ENCODE data around the gene LIMS3. TPM values are rescaled to one million over a fixed set of nuclear protein-coding genes. Genes with fewer than 3 reads are reported as not detected.
"Not testable (repeated sequence)": the region's sequence is repeated elsewhere in the genome, so short reads cannot be mapped to it uniquely, and the experiment has no call there.

The LIMS3 gene
- total and polyA plus RNA-seq, 2 of the 13 experiments (the other 11 are each of a cell fraction or from before 2014, with no cell fraction given): 0.69 to 2.2 TPM

GRCh38 chr2:109913911-109914310 is 15.4 kb downstream of the LIMS3 start:
- ATAC-seq: peak; percentile 77
- WGBS (ENCODE audit: low lambda C conversion rate): 0% methylated on average over 1 of the region's 2 CpGs
- intact Hi-C loops (cut with micrococcal nuclease; ENCODE audit: unreplicated experiment): not testable (repeated sequence)

GRCh38 chr2:109914552-109914951 is 16.1 kb downstream of the LIMS3 start:
- BruUV-seq (replicated peaks); H3K79me2 ChIP-seq (ENCODE audit: insufficient read depth, low read length); H3K4me1 ChIP-seq (ENCODE audit: insufficient read depth, low read length); H3K36me3 ChIP-seq (replicated peaks in 1 of 2; ENCODE audit: control insufficient read depth in 1 of 2, insufficient read depth in 2 of 2, low read length in 2 of 2); H3K9me3 ChIP-seq (ENCODE audit: low read length); FAIRE-seq; POLR2A ChIA-PET; H2AFZ ChIP-seq (ENCODE audit: low read length); DNase-seq (ENCODE audit: low spot score); H3K4me3 ChIP-seq (replicated peaks in 1 of 3; ENCODE audit: insufficient read depth in 1 of 3, low read depth in 2 of 3, low read length in 3 of 3); H3K27ac ChIP-seq (ENCODE audit: extremely low read length, insufficient read depth, low read length); ATAC-seq; H3K9ac ChIP-seq (ENCODE audit: insufficient read depth, low read depth, low read length); H3K27me3 ChIP-seq (ENCODE audit: control insufficient read depth in 1 of 2, insufficient read depth in 2 of 2, low read length in 2 of 2); H4K20me1 ChIP-seq (ENCODE audit: insufficient read depth, low read length); intact Hi-C loops (cut with micrococcal nuclease; ENCODE audit: unreplicated experiment); CTCF ChIA-PET (ENCODE audit: low intra/inter-chr PET ratio, low total read pairs); H3K4me2 ChIP-seq (ENCODE audit: low read depth, low read length); in situ Hi-C loops (cut with HindIII; ENCODE audit: extremely low pct_ligation_motif_present, low pct_unique_long_range_greater_than_20kb): not testable (repeated sequence)
- no CpG with 5 or more reads among the region's 7 CpGs for WGBS (ENCODE audit: low lambda C conversion rate)

More at GRCh38 chr2:109913911-109914310, 15.4 kb downstream of the LIMS3 start:
- H4K20me1 ChIP-seq (ENCODE audit: insufficient read depth, low read length); in situ Hi-C loops (cut with HindIII; ENCODE audit: extremely low pct_ligation_motif_present, low pct_unique_long_range_greater_than_20kb); H3K27ac ChIP-seq (ENCODE audit: extremely low read length, insufficient read depth, low read length); H3K9me3 ChIP-seq (ENCODE audit: low read length); H2AFZ ChIP-seq (ENCODE audit: low read length); BruUV-seq (replicated peaks); DNase-seq (ENCODE audit: low spot score); H3K36me3 ChIP-seq (replicated peaks in 1 of 2; ENCODE audit: control insufficient read depth in 1 of 2, insufficient read depth in 2 of 2, low read length in 2 of 2); H3K79me2 ChIP-seq (ENCODE audit: insufficient read depth, low read length); CTCF ChIA-PET (ENCODE audit: low intra/inter-chr PET ratio, low total read pairs); FAIRE-seq; H3K4me2 ChIP-seq (ENCODE audit: low read depth, low read length); H3K9ac ChIP-seq (ENCODE audit: insufficient read depth, low read depth, low read length); H3K27me3 ChIP-seq (ENCODE audit: control insufficient read depth in 1 of 2, insufficient read depth in 2 of 2, low read length in 2 of 2); POLR2A ChIA-PET; H3K4me1 ChIP-seq (ENCODE audit: insufficient read depth, low read length); H3K4me3 ChIP-seq (replicated peaks in 1 of 3; ENCODE audit: insufficient read depth in 1 of 3, low read depth in 2 of 3, low read length in 3 of 3): not testable (repeated sequence)

- BruUV-seq (replicated peaks); H3K27me3 ChIP-seq (ENCODE audit: control insufficient read depth in 1 of 2, insufficient read depth in 2 of 2, low read length in 2 of 2); H3K79me2 ChIP-seq (ENCODE audit: insufficient read depth, low read length); H3K4me3 ChIP-seq (replicated peaks in 1 of 3; ENCODE audit: insufficient read depth in 1 of 3, low read depth in 2 of 3, low read length in 3 of 3); DNase-seq (ENCODE audit: low spot score); H3K9me3 ChIP-seq (ENCODE audit: low read length); H3K9ac ChIP-seq (ENCODE audit: insufficient read depth, low read depth, low read length); H3K27ac ChIP-seq (ENCODE audit: extremely low read length, insufficient read depth, low read length); FAIRE-seq; H3K4me2 ChIP-seq (ENCODE audit: low read depth, low read length); H2AFZ ChIP-seq (ENCODE audit: low read length); intact Hi-C loops (cut with micrococcal nuclease; ENCODE audit: unreplicated experiment); in situ Hi-C loops (cut with HindIII; ENCODE audit: extremely low pct_ligation_motif_present, low pct_unique_long_range_greater_than_20kb); H4K20me1 ChIP-seq (ENCODE audit: insufficient read depth, low read length); ATAC-seq; CTCF ChIA-PET (ENCODE audit: low intra/inter-chr PET ratio, low total read pairs); POLR2A ChIA-PET; H3K36me3 ChIP-seq (replicated peaks in 1 of 2; ENCODE audit: control insufficient read depth in 1 of 2, insufficient read depth in 2 of 2, low read length in 2 of 2); H3K4me1 ChIP-seq (ENCODE audit: insufficient read depth, low read length): not testable (repeated sequence)
- WGBS (ENCODE audit: low lambda C conversion rate): no CpG with 5 or more reads among the region's 5 CpGs
Observed at GRCh38 chr2:109915830-109916229, 17.3 kb downstream of the LIMS3 start.

- POLR2A ChIA-PET; intact Hi-C loops (cut with micrococcal nuclease; ENCODE audit: unreplicated experiment); H3K4me2 ChIP-seq (ENCODE audit: low read depth, low read length); H3K27ac ChIP-seq (ENCODE audit: extremely low read length, insufficient read depth, low read length); H4K20me1 ChIP-seq (ENCODE audit: insufficient read depth, low read length); H3K27me3 ChIP-seq (ENCODE audit: control insufficient read depth in 1 of 2, insufficient read depth in 2 of 2, low read length in 2 of 2); H2AFZ ChIP-seq (ENCODE audit: low read length); H3K9me3 ChIP-seq (ENCODE audit: low read length); H3K4me3 ChIP-seq (replicated peaks in 1 of 3; ENCODE audit: insufficient read depth in 1 of 3, low read depth in 2 of 3, low read length in 3 of 3); CTCF ChIA-PET (ENCODE audit: low intra/inter-chr PET ratio, low total read pairs); H3K36me3 ChIP-seq (replicated peaks in 1 of 2; ENCODE audit: control insufficient read depth in 1 of 2, insufficient read depth in 2 of 2, low read length in 2 of 2); H3K79me2 ChIP-seq (ENCODE audit: insufficient read depth, low read length); DNase-seq (ENCODE audit: low spot score); in situ Hi-C loops (cut with HindIII; ENCODE audit: extremely low pct_ligation_motif_present, low pct_unique_long_range_greater_than_20kb); ATAC-seq; BruUV-seq (replicated peaks); H3K4me1 ChIP-seq (ENCODE audit: insufficient read depth, low read length); H3K9ac ChIP-seq (ENCODE audit: insufficient read depth, low read depth, low read length); FAIRE-seq: not testable (repeated sequence)
- no CpG with 5 or more reads among the region's 2 CpGs for WGBS (ENCODE audit: low lambda C conversion rate)
Observed at GRCh38 chr2:109920162-109920561, 21.7 kb downstream of the LIMS3 start.

All from HepG2 (cell line).